Caki2 (cell line): Measurements from ENCODE around the gene EPB42. TPM values are rescaled to one million over a fixed set of nuclear protein-coding genes. Genes with fewer than 3 reads are reported as not detected.

Experiments used
- DNase-seq: peaks from one replicate; pipeline ENCODE4 v3.0.0-alpha.2; 2015; ENCODE audit warnings: low read depth
- in situ Hi-C: cut with HindIII; loops from 2 replicates; pipeline ENCODE4 v1.10.0; 2016; ENCODE audit warnings: low sequenced_read_pairs, low pct_unique_long_range_greater_than_20kb, mixed read lengths
- total RNA-seq: library from RNA; depleted of rRNA; stranded (reverse); fragments of >200 nt; shearing (Covaris generic); gene quantifications from 2 replicates; pipeline ENCODE4 v1.2.3, GENCODE V29; 2014; ENCODE audit warnings: low replicate concordance; rRNA removed

EPB42 gene
- not detected in 2 replicates for total RNA-seq

DNA sequence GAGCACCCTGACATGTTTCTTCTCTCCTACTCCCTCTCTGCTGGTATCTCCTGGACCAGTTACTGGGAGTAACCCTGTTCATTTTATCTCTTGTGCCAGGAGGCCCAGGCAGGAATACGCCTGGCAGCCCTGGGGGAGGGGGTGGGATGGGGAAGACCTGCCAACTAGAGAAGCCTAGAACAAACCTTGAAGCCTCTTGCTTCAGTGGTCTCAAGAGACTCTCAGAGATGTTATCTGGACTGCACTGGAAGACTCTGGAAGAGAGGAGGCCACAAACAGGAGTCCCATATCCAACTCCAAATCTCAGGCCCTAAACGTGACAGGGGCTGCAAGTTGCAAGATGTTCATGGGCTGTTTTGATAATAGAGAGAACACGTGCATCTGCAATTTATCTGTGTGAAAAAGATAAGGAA lies at the start of gene EPB42:
TSS of gene EPB42 (minus strand) at position 28 of the 413 bp plus-strand sequence. CDS start 193 bp downstream, outside the sequence.
- in situ Hi-C loops = no loop called here
- no peak for DNase-seq

DNA sequence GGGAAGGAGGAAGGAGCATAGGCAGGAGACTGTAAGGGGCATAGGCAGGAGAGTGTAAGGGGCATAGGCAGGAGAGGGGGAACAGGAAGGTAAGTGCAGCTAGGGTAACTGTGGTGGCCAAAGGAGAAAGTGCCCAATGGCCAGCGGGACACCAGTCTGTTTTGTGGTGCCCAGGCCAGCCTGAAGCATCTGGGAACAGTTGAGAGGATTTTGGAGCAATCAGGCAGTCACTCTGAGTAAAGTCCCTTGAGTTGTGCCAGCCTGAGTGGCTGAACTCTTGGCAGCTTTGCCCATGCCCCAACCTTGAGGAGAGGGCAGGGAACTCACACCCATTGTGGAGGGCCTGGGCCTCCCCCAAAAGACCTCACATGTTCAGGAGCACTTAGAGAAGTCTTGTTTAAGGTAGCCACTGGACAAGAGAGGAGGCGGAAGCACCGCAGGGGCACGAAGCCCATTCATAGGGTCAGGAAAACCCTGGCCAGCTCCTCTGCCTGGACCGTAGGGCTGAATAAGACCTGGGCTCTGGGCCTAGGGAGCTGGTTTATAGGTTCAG lies 49.4 kb upstream of the EPB42 start:
- no peak for DNase-seq
- in situ Hi-C loops = no loop called here

DNA sequence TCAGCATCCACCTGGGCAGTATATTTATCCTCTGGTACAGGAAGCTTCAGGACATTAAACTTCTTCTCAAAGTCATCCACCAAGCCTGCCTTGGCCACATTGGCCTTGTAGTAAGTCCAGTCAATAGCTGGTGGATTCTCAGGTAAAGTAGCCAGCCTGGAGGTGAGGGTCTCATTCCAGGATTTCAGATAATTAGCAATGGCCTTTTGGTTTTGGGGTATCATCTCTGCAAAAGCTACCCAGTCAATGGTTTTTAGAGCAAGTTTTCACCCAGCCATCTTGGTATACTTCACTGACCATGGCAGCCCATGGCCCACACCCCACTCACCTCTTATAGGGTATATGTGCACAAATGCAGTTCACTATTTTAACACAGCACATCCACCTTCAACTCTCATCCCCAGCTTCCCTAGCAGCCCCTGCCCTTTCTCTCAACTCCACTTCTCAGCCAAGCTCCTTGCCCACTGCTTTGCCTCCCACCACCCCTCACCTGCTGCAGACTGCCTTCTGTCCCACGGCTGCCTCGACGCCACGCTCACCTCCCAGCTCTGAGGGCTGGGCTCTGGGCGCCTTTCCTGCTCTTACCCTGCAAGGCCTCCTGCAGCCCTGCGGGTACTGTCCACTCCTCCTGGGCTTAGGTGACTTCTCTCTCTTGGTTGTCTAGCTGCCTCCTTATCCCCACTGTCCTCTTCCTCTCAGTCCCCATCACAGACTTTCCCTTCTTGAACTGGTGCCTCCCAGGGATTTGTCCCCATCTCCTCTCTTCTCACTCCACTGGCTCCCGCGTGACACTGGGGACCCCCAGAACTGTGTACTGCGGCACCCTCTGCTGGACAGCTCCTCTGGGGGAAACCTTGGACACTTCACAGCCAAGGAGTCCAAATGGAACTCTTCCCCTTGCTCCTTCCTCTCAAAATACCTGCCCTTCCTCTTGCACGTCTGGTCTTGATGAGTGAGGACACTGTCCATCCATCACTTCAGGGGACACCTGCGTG lies 47.6 kb upstream of the EPB42 start:
- DNase-seq = no peak
- in situ Hi-C loops = no loop called here

DNA sequence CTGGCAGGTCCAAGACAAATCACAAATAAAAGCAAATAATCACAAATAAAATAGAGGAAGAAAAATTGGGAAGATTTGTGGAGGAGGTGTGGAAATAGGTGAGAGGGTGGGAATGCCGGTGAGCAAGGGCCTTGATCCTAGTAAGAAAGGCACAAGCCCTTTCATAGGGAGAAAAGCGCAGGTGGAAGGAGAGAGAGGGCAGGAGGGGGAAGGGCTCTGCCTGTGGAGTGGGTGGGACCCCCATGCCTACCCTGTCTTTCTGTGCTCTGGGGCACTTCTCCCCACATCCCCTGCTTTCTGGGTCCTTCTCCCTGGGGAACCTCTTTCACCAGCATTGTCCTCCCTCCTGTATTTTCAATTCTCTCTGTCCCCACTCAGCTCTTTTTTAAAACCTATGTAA lies 46.6 kb upstream of the EPB42 start:
- in situ Hi-C loops = no loop called here

DNA sequence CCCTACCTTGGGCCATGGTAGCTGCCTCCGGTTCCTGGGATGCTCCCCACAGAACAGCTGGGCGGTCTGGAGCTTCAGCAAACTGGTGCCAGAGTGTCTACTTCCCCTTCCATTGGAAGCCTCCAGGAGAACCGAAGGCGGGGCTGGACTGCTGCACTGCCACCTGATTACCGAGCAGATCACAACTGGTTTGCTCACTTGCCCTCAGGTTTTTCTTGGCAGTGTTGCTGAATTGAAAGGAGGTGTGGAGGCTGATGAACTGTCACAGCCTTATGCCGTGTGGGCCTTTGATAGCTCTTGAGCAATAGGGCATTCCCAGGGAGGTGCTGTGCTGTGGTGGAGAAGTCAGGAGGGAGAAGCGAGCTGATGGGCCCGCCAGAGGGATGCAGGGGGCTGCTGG lies 46.0 kb upstream of the EPB42 start, which contains the start of gene TGM5:
TSS of gene TGM5 (minus strand) at position 95 of the 400 bp plus-strand sequence. CDS start at position 16, 79 bp downstream.
- in situ Hi-C loops = no loop called here

More for the DNA sequence above, 46.6 kb upstream of the EPB42 start:
- no peak for DNase-seq

DNA sequence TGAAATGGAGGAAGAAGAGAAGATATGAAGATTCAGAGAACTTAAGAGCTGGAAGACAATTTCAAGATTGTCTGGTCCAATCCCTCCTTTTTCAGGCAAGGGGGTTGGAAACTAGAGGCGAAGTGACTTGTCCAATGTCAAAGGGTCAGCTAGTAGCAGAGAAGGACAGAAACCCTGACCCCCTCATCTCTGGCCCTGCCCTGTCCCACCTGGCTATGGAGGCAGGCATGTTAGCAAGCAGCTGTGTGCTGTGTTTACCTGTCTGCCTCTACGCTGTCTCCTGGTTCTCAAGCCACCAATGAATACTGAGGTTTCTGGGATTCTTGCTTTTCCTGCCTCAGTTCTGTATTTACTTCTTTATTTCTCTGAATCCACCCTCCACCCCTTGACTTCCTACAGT lies 45.6 kb upstream of the EPB42 start:
- no peak for DNase-seq
- in situ Hi-C loops = no loop called here

More for the DNA sequence above, 46.0 kb upstream of the EPB42 start, which contains the start of gene TGM5:
- peak; percentile 58 for DNase-seq

DNA sequence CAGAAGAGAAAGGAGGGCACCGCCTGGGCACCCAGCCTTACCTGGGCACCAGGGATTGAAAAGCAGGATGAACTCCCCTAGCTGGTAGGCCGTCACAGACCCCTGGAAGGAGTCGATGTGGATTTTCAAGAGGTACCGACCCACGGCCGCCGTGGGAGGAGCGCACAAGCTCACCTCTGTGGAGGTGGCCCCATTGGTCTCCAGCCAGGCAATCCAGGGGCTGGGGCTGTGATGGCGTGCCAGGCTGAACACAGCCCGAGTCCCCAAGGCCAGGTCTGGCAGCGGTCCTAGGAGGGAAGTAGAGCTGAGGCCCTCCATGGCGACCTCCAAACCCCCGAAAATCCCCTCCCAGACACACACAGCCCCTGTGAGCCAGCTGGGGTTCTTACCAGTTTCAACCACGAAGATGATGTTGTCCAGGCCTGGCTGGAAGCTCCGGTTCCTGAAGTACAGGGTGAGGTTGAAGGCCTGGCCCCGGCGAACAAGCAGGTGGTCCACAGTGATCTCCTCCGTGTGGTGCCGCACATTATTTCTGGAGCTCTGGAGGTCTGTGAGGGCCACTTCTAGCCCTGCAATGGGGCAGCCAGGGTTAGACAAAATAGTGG lies 39.3 kb upstream of the EPB42 start:
- no peak for DNase-seq
- in situ Hi-C loops = no loop called here

DNA sequence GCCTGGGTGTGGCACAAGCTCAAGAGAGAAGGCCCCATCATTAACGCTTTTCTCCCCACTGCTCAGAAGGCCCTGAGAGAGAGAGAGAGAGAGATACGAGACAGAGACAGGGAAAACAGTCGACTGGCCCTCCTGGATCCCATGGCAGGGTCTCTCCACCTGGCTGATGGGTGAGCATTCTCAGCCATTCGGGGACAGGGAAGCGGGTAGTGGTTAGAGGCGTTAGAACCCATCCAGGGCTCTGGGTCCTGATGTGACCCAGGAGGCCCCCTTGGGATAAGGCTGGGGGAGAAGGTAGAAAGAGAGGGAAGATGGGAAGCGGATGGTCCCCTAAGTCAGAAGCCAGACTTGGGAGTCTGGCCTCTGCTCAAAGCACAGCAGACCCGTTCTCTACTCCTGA lies 38.0 kb upstream of the EPB42 start:
- in situ Hi-C loops = no loop called here
- DNase-seq = no peak

DNA sequence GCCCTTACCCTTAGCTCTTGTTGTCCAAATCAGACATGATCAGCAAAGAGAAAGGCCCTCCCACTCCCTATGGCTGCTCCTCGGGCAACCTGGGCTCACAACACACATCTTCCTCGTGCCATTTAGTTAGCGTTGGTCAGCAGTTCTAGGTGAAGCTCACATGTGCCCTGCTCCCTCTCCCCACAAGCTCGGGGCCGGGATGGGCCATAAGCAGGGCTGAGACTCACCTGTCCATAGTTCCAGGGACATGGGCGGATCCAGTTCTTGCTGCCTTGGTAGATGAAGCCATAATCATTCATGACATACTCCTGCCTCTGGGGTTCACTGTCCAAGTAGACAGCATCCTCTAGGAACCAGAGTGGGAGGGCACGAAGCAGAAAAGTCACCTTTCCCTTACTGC lies 35.5 kb upstream of the EPB42 start:
- in situ Hi-C loops = no loop called here

DNA sequence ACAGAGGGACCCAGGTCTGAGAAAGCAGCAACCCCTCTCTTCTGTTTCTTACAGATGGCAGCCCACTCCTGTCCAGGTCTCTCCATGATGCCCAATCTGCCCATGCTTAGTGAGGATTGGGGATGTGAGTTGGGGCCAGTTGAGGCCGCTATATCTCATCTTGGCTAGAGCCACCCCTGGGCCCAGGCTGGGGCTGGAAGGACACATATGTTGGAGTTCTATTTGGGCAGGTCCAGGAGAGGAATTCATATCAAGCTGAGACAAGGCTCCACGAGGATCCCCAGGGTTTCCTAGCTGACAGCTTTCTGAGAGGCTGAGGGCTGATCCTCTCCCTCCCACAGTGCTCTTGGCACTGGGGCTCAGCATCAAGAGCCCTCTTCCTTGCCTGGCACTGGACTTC lies 34.6 kb upstream of the EPB42 start:
- in situ Hi-C loops = no loop called here
- DNase-seq = no peak

More for the DNA sequence above, 35.5 kb upstream of the EPB42 start:
- no peak for DNase-seq

DNA sequence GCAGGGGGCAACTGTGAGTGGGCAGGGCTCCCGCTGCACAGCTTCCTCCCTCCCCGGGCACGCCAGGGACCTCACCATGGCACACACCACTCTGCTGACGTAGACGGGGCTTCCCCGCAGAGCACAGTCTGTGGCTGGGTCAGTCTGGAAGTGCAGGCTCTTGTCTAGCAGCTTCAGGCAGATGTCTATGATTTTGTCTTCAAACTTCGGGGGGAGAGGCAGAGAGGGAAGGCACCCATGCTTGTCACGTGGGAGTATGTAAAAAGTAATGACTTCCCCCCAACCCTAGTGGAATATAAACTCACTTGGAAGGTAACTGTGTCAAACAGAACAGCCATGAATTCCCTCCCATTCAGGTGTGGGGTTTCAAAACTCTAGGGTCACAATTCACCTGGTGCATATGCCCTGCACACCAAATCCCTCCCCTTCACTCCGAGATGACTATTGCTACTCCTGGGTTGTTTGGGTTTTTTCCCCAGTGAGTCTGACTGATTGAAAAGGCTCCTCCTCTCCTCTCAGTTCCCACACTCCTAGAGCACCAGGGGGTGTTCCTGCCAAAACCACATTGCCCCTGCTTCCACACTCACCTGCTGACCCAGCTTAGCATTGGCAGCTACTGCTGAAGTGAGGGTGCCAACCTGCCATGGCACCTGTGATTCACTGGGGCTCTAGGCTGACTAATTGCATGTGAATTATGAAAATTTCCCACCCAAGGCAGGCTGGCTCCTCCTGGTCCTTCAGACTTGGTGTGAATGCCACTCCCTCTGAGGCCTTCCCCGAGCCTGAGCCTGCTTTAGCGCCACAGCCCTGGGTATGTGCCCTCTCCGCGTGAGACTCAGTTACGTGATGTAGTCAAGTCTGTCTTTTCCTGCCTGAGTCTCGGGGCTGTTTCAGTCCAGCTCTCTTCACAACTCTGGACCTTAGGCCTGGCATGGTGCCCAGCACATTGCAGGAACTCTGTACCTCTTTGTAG lies 32.9 kb upstream of the EPB42 start:
- in situ Hi-C loops = no loop called here
- peak; percentile 10 for DNase-seq

DNA sequence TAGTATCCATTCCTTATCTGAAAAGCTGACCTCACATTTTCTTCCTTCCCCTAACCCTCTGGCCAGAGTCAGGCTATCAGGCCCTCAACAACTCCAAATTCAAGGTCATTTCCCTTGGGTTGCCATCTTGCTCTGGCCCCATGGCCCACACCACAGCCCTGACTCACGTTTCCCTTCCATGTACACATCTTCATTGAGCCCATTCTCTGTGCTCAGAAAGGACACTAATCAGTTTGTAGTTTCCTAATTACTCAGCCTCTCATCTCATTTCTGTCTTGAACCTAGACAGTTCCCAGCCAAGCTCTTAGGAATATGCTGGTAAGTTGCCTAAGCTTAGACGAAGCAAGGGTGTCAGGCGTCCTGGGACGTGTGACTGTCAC lies 31.0 kb upstream of the EPB42 start:
- in situ Hi-C loops = no loop called here
- DNase-seq = no peak

DNA sequence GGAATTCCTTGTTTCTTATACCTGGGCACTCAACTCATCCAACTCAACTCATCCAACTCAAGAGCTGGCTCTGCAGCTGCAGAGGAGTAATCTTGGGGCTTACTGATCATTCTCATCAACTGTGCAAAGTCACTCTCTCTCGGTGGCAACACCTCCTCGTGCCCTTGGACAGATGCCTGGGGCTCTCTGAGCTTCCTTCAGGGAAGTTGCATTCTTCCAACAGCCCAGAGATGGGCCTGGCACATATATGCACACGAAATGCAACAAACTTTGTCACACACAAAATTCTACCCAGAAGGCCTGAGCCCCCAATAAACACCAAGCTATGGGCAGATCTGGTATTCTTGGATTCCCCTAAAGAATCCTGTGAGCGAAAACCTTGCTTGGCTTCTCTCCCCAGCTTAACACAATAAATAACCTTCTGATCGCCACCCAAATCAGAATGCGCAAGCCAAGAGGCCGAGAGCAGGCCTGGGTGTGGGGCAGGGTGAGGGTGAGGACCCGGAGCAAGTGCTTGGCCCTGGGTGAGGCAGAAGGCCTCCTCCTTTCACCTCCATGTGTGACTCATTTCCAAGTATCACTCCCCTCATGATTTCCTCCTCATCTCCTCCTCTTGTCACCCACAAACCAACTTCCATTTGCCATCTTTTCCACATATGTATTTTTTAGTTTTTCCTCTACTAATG lies 30.5 kb upstream of the EPB42 start:
- in situ Hi-C loops = no loop called here
- no peak for DNase-seq

DNA sequence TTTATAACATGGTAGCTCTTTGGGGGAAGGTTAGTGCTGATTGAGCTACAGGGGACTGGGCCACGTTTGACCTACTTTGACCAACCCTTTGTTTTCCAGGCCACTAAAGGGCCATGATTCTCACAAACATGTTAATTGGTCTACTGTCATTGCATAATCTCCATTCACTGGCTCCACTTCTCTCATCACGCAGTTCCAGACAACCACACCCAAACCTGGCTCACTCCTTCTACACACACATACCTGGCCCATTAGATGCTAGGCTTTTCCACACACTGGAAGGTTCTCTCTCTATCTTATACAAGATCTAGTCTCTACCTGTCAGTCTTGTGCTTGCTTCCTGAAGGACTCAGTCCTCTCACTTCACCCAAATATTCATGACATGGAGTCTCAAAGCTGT lies 30.0 kb upstream of the EPB42 start:
- no peak for DNase-seq
- in situ Hi-C loops = no loop called here

DNA sequence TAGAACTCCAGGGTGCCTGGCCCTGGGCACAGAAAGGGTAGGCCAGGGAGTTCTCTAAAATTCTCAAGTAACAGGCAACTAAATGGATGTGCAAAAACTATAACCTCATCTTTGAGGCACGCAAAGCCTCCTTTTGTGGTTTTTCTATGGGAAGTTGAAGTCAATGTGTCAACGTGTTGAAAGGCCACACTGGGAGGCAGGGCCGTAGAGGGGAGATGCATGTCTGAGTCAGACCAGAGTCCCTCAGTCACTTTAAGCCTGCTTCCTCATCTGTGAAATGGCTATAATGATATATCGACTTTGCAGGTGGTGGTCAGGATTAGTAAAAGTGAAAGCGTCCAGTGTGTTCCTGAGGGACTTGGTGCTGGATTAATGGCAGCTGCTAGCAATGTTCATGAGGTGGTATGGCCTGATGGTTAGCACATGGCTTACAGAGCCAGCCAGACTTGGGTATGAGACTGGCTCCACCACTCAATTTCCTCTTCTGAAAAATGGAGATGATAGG lies 28.9 kb upstream of the EPB42 start:
- DNase-seq = no peak
- in situ Hi-C loops = no loop called here

DNA sequence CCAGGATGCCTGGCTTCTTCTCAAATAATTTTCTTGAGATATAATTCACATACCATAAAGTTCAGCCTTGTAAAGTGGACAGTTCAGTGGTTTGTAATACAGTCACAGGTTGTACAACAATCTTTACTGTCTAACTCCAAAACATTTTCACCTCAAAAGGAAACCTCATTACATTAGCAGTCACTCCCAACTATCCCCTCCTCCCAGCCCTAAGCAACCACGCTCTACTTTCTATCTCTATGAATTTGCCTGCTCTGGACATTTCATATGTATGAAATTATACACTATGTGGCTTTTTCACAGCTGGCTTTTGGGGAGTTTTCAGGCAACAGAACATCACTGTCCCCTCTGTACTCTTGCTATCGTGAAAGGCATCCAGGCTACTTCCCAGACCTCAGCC lies 28.4 kb upstream of the EPB42 start:
- in situ Hi-C loops = no loop called here
- no peak for DNase-seq

DNA sequence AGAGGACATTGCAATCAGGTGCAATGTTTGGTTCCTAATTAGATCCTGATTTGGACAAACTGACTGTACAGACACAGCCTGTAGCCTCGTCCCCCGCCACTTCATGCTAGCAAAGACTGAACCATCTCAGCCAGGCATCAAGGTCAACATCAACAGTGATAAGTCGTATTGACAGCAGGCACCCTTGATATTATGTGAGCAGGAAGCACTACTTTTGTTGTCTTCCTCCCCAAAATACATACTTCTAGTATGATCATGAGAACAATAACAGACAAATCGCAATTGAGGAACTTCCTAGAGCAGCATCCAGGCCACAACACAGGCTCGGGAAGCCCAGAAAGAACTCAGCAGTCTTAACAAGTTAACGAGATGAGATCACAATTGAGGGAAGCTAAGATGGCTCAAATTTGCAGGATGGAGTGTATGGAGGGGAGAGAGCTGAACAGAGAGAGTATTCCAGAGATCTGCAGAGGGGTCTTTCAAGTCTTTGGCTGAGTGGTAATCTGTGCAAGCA lies 25.5 kb upstream of the EPB42 start:
- no peak for DNase-seq
- in situ Hi-C loops = no loop called here
